ENCODE measurements around the gene SPINK1. TPM values are rescaled to one million over a fixed set of nuclear protein-coding genes. Genes with fewer than 3 reads are reported as not detected.
A peak's percentile ranks its signal among the peaks of the same experiment; 100 is the strongest.

SPINK1 gene
- total RNA-seq, 2 experiments from 2014 or later, result not detected

DNA sequence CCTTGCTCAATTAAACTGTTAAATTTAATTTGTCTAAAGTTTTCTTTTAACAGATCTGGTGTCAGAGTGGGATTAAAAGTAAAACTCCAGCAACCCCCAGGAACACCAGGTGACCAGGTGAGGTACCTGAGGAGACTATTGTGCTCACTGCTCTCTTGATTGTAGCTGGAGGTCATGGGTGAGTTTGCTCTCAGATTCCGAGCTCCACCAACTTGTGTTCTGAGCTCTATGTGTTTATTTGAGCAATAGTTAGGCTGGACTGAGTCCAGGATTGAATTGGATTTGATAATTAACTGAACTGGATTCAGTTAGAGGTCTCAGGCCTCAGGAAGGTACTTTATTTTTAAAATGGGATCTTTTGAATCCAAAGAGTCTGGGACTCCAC is 29.2 kb upstream of the SPINK1 start:
- H3K4me1 Mint-ChIP-seq, result peaks cover 3% of the 10 kb centered on the region
- no peak for ATAC-seq
- no peak overlapping the region for H3K4me3 Mint-ChIP-seq
- no peaks in the 10 kb centered on the region for H3K36me3 Mint-ChIP-seq
- H3K9me3 Mint-ChIP-seq (ENCODE audit: low read depth), result no peaks in the 10 kb centered on the region
- H3K27ac Mint-ChIP-seq, result no peak overlapping the region
- H3K27me3 Mint-ChIP-seq, result peaks cover 7% of the 10 kb centered on the region
- DNase-seq, result no peak
- CTCF ChIA-PET, result interaction anchor here (1.2 kb wide), 1 partner anchor 72 kb away, joined by 3 read pairs; no protein-coding TSS in a partner anchor

DNA sequence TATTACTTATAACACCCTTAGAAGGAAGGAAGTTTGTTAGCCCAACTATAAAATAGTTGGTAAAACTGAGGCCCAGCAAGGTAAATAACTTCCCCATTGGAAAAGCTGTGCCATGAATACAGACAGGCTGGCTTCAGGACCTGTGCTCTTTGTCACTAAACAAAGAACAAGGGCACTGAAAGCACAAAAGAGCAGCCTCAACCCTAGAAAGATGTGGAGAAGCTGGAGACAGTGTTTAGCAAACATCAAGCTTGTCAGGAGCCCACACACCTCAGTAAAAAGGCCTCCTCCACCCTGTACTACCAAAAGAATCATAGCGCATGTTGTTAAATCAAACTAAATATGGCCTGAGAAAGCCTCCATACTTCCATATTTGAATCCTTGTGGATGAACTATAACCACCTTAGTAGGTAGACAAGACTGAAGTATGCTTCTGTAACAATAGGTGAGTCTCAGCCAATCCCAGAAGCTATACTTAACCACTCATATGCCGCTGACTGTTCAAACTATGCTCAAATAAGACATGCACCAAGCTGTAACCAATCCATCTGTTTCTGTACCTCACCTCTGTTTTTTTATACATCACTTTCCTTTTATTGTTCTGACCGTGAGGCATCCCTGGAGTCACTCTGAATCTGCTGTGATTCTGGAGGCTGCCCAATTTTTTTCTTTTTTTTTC is 28.6 kb upstream of the SPINK1 start:
- ATAC-seq, result no peak
- H3K27me3 Mint-ChIP-seq, result peaks cover 7% of the 10 kb centered on the region
- H3K36me3 Mint-ChIP-seq, result no peaks in the 10 kb centered on the region
- DNase-seq, result no peak
- CTCF ChIA-PET, result interaction anchor here (1.2 kb wide), 1 partner anchor 73 kb away, joined by 3 read pairs; no protein-coding TSS in a partner anchor
- H3K27ac Mint-ChIP-seq, result no peak overlapping the region
- peaks cover 3% of the 10 kb centered on the region for H3K4me1 Mint-ChIP-seq
- no peaks in the 10 kb centered on the region for H3K9me3 Mint-ChIP-seq (ENCODE audit: low read depth)
- no peak overlapping the region for H3K4me3 Mint-ChIP-seq

DNA sequence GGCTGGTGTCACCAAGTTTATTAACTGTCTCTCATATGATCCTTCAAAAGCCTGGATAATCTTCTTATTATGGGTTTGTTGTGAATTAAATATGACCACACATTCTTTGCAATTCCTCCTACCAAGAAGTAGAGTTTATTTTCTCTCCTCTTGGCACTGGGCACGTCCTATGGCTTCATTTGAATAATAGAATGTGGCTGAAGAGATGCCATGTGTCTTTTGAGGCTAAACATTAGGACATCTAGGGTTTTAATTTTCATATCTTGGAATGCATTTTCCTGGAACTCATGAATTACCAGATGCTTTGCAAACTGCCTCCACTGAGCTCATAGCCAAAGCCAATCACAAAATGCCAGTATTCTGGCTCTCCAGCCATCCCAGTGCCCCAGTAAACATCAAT is 27.1 kb upstream of the SPINK1 start:
- Mint-ChIP-seq H3K9me3 (ENCODE audit: low read depth) (no peaks in the 10 kb centered on the region), H3K27me3 (peaks cover 12% of the 10 kb centered on the region), H3K4me1 (peaks cover 3% of the 10 kb centered on the region), H3K27ac (no peak overlapping the region), H3K36me3 (no peaks in the 10 kb centered on the region), H3K4me3 (no peak overlapping the region)
- no peak for DNase-seq
- ATAC-seq, result no peak
- CTCF ChIA-PET, result interaction anchor here (0.9 to 1.2 kb wide), 2 partner anchors 23 to 272 kb away, joined by 3 read pairs; no protein-coding TSS in a partner anchor

DNA sequence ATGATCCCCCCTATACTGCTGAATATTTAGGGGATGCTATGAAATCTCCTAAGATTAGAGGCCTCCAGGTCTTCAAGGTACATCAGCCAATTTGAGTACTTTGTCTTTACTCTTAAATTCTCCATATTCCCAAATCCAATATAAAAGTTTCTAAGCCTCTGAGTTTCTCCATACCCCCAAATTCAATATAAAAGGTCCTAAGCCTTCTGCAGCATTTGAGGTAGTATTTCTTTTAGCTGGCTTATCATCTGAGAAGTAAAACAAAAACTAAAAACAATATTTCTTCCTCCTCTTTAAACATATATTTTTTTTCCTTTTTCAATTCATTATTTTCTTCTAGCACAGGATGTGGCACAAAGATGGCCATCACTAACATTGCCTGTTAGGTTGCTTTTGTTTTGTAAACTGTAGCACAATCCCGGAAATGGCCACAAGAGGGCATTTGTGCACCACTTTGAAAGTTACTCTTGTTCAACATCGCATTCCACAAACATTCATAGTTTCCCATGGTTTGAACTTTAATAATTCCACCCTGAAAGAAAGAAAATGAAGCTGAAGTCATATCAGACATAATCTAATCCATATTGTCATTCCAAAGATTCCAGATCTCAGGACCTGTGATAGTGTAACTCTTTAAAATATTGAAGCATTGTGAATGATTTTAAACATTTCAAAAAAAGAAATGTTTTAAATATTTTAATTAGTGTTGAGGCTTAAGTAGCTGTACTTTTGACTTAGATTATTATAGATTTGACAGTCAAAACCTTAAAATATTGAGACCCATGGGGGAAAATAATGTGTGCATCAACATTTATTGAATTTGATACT is 26.0 kb upstream of the SPINK1 start:
- peak; percentile 77 for ATAC-seq
- no peak overlapping the region for H3K27ac Mint-ChIP-seq
- no peaks in the 10 kb centered on the region for H3K36me3 Mint-ChIP-seq
- H3K4me3 Mint-ChIP-seq, result no peak overlapping the region
- peaks cover 17% of the 10 kb centered on the region for H3K27me3 Mint-ChIP-seq
- peak; percentile 67 for DNase-seq
- H3K4me1 Mint-ChIP-seq, result peaks cover 3% of the 10 kb centered on the region
- CTCF ChIA-PET, result interaction anchor here (0.7 to 1.2 kb wide), 4 partner anchors 12 to 271 kb away, joined by 3 to 5 read pairs (median 3); no protein-coding TSS in a partner anchor
- no peaks in the 10 kb centered on the region for H3K9me3 Mint-ChIP-seq (ENCODE audit: low read depth)

- peaks cover 17% of the 10 kb centered on the region for H3K27me3 Mint-ChIP-seq
- peaks cover 3% of the 10 kb centered on the region for H3K4me1 Mint-ChIP-seq
- no peaks in the 10 kb centered on the region for H3K9me3 Mint-ChIP-seq (ENCODE audit: low read depth)
- no peak for DNase-seq
- no peak overlapping the region for H3K4me3 Mint-ChIP-seq
- CTCF ChIA-PET, result interaction anchor here (0.7 to 1.0 kb wide), 2 partner anchors 229 to 263 kb away, joined by 3 read pairs; no protein-coding TSS in a partner anchor
- no peak overlapping the region for H3K27ac Mint-ChIP-seq
- H3K36me3 Mint-ChIP-seq, result no peaks in the 10 kb centered on the region
- ATAC-seq, result no peak
These were observed 25.3 kb upstream of the SPINK1 start for GRCh38 chr5:147856801-147857200.

DNA sequence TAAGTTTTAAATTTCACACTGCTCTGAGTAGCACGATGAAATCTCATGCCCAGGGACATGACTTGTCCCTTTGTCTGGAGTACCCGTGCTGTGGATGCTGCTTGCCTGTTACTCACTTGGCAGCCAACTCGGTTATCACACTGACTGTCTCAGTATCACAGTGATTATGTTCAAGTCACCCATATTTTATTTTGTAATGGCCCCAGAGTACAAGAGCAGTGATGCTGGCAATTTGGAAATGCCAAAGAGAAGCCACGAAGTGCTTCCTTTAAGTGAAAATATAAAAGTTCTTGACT is 24.3 kb upstream of the SPINK1 start:
- DNase-seq (no peak), ATAC-seq (no peak)
- Mint-ChIP-seq H3K9me3 (ENCODE audit: low read depth) (no peaks in the 10 kb centered on the region), H3K27ac (no peak overlapping the region), H3K4me3 (no peak overlapping the region), H3K4me1 (peaks cover 3% of the 10 kb centered on the region), H3K27me3 (peaks cover 17% of the 10 kb centered on the region), H3K36me3 (no peaks in the 10 kb centered on the region)
- CTCF ChIA-PET, result no interaction called here

DNA sequence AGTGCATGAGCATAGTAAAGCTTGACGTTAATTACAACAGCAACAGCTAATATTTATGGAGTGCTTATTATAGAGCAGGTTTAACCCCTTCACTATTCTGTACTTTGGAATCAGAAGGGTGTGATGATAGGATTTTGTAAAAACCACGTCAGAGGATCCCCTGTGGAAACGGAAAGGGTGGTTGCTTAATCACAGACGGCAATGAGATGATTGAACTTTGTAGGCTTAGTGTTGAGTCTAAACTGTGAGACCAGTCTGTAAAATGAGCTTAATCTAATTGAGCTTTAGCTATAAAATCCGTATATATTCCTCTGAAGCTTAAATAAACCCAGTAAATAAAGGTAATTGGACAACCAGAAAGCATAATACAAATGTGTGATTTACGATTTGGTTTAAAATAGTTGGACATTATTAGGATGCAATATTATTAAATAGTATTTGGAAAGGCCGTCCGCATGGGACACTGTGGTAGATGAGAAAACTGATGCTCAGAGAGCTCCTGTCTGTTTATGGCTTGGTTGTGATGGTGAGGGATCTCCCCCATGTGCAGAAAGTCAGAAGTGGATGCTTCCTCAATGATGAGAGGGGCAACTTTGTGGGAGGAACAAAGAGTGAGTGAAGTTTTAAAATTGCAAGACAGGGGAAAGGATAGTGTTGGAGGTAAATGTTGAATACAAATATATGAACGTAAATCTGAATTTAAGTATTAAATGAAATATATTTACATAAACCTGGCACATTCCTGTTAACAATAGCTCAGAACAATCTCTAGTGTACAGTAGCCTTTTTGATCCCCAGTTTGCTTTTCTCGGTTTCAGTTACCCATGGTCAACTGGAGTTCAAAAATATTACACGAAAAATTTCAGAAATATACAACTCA is 23.7 kb upstream of the SPINK1 start:
- DNase-seq (no peak), ATAC-seq (no peak)
- no peak overlapping the region for H3K27ac Mint-ChIP-seq
- H3K9me3 Mint-ChIP-seq (ENCODE audit: low read depth), result no peaks in the 10 kb centered on the region
- no peak overlapping the region for H3K4me3 Mint-ChIP-seq
- H3K4me1 Mint-ChIP-seq, result peaks cover 3% of the 10 kb centered on the region
- peaks cover 17% of the 10 kb centered on the region for H3K27me3 Mint-ChIP-seq
- CTCF ChIA-PET, result interaction anchor here (1.4 kb wide), 1 partner anchor 33 kb away, joined by 3 read pairs; no protein-coding TSS in a partner anchor
- no peaks in the 10 kb centered on the region for H3K36me3 Mint-ChIP-seq

DNA sequence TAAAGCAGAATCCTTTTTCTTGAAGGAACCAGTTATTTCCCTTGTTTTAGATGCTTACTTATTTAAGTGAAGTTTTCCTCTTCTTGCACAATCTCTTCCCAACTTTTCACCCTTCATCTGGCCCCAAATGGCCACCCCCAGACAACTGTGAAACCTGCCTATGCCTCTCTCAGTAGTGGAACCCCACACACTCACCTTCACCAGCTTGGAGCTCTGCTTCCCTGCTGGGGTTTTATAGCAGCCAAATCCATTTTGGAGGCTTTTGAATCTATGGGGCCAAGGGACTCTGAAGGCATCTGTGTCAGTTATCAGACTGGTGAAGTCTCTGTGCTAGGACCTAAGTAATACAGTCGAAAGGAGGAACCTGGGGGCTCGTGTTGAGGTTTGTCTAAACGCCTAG is 22.9 kb upstream of the SPINK1 start:
- Mint-ChIP-seq H3K4me3 (no peak overlapping the region), H3K4me1 (peaks cover 3% of the 10 kb centered on the region), H3K27me3 (peaks cover 18% of the 10 kb centered on the region), H3K36me3 (no peaks in the 10 kb centered on the region), H3K9me3 (ENCODE audit: low read depth) (no peaks in the 10 kb centered on the region), H3K27ac (no peak overlapping the region)
- CTCF ChIA-PET, result interaction anchor here (1.4 kb wide), 1 partner anchor 32 kb away, joined by 3 read pairs; no protein-coding TSS in a partner anchor
- no peak for ATAC-seq
- DNase-seq, result no peak

DNA sequence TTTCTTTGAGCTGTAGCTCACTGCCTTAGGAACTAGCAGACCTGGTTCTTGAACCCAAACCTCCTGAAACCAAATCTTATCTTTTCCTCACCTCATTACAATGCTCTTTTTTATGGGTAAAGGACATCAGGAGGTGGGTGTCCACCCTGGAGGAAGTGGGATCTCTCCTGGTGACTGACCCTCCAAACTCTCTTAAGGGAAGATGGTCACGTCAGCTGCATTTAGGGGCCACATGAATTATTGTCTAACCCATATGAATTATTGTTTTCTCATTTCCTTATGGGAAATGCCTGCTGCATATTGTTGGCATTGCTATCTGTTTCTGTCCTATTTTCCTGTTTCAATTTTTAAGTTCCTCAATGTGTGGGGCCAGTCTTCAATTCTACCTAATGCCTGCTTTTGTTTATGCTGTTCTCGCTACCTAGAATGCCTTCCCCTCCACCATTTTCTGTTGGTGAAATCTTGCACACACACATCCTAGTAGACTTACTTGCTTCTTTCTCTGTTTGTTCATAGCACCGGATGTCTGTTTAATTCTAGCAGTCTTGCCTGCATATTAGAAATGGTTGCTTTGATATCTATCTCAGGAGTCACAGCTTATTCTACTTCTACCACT is 22.0 kb upstream of the SPINK1 start:
- no peak for DNase-seq
- H3K4me1 Mint-ChIP-seq, result peaks cover 3% of the 10 kb centered on the region
- no peaks in the 10 kb centered on the region for H3K36me3 Mint-ChIP-seq
- H3K4me3 Mint-ChIP-seq, result no peak overlapping the region
- ATAC-seq, result no peak
- H3K9me3 Mint-ChIP-seq (ENCODE audit: low read depth), result no peaks in the 10 kb centered on the region
- no peak overlapping the region for H3K27ac Mint-ChIP-seq
- CTCF ChIA-PET, result no interaction called here
- H3K27me3 Mint-ChIP-seq, result peaks cover 21% of the 10 kb centered on the region

DNA sequence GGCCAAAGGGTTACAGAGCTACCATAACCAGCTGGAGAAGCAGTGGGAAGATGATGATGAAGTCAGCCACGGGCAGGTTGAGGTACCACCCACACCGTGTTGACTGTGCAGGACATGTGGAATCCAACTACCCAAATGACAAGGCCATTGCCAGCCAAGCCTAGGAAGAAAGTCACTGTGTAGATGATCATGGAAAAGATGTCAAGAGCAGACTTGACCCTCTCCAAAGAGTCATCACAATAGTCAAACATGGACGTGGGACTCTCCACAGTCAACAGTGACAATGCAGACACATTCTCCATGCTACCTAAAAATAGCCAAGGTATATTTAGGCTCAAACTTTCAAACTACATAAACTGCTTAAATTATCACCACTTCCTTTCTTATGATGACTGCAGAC is 20.9 kb upstream of the SPINK1 start:
- CTCF ChIA-PET, result interaction anchor here (1.8 kb wide), 1 partner anchor 30 kb away, joined by 4 read pairs; no protein-coding TSS in a partner anchor
- DNase-seq (no peak), ATAC-seq (no peak)
- Mint-ChIP-seq H3K36me3 (no peaks in the 10 kb centered on the region), H3K9me3 (ENCODE audit: low read depth) (no peaks in the 10 kb centered on the region), H3K27me3 (peaks cover 15% of the 10 kb centered on the region), H3K4me1 (no peaks in the 10 kb centered on the region), H3K27ac (no peak overlapping the region), H3K4me3 (no peak overlapping the region)

DNA sequence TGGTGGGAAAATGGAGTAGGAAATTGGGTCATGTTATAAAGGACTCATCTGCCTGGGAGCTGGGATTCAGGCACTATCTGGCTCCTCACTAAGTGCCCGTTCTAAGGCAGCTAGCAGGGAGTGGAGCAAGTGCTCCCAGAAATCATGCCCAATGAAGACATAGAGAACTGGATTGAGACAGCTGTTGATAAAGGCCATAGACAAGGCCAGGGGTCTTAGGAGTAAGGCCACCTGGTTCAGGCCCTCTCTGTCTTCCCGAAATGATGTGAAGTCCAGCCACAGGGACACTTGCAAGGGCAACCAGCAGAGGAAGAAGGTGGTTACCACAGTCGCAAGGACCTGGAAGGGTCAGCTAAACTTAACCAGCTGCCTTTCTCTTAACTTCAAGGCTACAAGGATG is 20.1 kb upstream of the SPINK1 start:
- CTCF ChIA-PET, result interaction anchor here (1.8 kb wide), 1 partner anchor 29 kb away, joined by 4 read pairs; no protein-coding TSS in a partner anchor
- Mint-ChIP-seq H3K4me1 (no peaks in the 10 kb centered on the region), H3K27me3 (peaks cover 18% of the 10 kb centered on the region), H3K36me3 (no peaks in the 10 kb centered on the region), H3K4me3 (no peak overlapping the region), H3K27ac (no peak overlapping the region), H3K9me3 (ENCODE audit: low read depth) (no peaks in the 10 kb centered on the region)
- no peak for ATAC-seq
- no peak for DNase-seq

DNA sequence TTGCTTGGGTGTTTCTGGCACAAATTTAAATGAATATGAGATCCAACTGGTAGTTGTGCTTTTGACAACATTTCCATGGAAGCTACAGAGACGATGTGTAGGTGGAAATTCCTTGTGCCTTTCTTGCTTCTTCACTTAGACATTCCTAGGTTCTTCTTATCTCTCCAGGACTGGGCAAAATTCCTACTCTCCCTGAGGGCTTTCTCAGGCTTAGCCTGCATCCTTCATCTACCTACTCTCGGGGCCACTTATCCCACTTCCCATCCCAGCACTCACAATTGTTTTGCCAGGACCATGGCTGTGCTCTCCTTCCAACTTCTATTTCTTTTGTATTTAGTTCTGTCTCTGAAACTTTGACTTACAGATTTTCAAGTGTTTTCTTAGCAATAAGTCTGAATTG is 17.8 kb upstream of the SPINK1 start:
- H3K27ac Mint-ChIP-seq, result no peak overlapping the region
- H3K4me1 Mint-ChIP-seq, result no peaks in the 10 kb centered on the region
- H3K27me3 Mint-ChIP-seq, result peaks cover 15% of the 10 kb centered on the region
- ATAC-seq (no peak), DNase-seq (no peak)
- H3K36me3 Mint-ChIP-seq, result no peaks in the 10 kb centered on the region
- H3K9me3 Mint-ChIP-seq (ENCODE audit: low read depth), result no peaks in the 10 kb centered on the region
- no peak overlapping the region for H3K4me3 Mint-ChIP-seq
- CTCF ChIA-PET, result no interaction called here

DNA sequence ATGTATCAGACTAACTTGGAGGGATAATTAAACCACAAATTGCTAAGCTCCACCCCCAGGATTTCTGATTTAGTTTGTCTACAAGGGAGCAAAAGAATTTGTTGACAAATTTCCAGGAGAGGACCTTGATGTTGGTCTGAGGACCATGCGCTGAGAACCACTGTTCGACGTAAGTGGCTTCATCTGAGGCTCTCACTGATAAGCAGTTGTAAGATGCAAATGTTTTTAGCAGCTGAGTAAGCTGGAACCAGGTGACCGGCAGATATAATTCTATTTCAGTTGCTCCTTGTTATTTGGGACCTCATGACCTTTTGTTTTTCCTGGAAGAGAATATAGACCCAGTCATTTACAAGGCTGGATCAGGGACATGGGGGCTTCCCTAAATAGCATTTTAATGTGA is 14.1 kb upstream of the SPINK1 start:
- Mint-ChIP-seq H3K4me3 (no peak overlapping the region), H3K27ac (no peak overlapping the region), H3K9me3 (ENCODE audit: low read depth) (no peaks in the 10 kb centered on the region), H3K4me1 (no peaks in the 10 kb centered on the region), H3K36me3 (no peaks in the 10 kb centered on the region), H3K27me3 (peaks cover 10% of the 10 kb centered on the region)
- DNase-seq (no peak), ATAC-seq (no peak)
- CTCF ChIA-PET, result interaction anchor here (1.6 kb wide), 1 partner anchor 12 kb away, joined by 5 read pairs; no protein-coding TSS in a partner anchor
